SK-N-SH treated with all-trans-retinoic acid at 6 μM for 48 hours (cell line): ENCODE data around the gene FAM89A.

ENCODE experiments used
- ATAC-seq: fragments of 200-7000 bp; cut with Tn5 transposase; 3 replicates; pipeline ENCODE4 v1.9.1; 2020; ENCODE audit warnings: mild to moderate bottlenecking, moderate library complexity
- ARNTL ChIP-seq: fragments of 450-650 bp; formaldehyde crosslinking; IDR thresholded peaks from 2 replicates; pipeline ENCODE4 v1.5.0; 2020; ENCODE audit warnings: low read depth, mild to moderate bottlenecking, moderate library complexity, borderline replicate concordance
- BACH2 ChIP-seq: fragments of 250-450 bp; sonication (Bioruptor Pico); IDR thresholded peaks from 2 replicates; pipeline ENCODE4 v1.9.0; 2021; ENCODE audit warnings: mild to moderate bottlenecking, borderline replicate concordance
- ESRRG ChIP-seq: fragments of 250-450 bp; sonication (Bioruptor Pico); IDR thresholded peaks from 2 replicates; pipeline ENCODE4 v1.6.1; 2021; ENCODE audit warnings: mild to moderate bottlenecking
- GLIS3 ChIP-seq: fragments of 250-450 bp; sonication (Bioruptor Pico); IDR thresholded peaks from 2 replicates; pipeline ENCODE4 v1.5.0; 2020; ENCODE audit warnings: mild to moderate bottlenecking, moderate library complexity
- ISL1 ChIP-seq: fragments of 250-450 bp; sonication (Bioruptor Pico); IDR thresholded peaks from 2 replicates; pipeline ENCODE4 v2.1.2; 2022; ENCODE audit warnings: mild to moderate bottlenecking, moderate library complexity
- OSR1 ChIP-seq: fragments of 250-450 bp; sonication (Bioruptor Pico); IDR thresholded peaks from 2 replicates; pipeline ENCODE4 v1.8.0; 2022; ENCODE audit warnings: moderate library complexity, mild to moderate bottlenecking, inconsistent platforms
- PPARA ChIP-seq: fragments of 250-450 bp; sonication (Bioruptor Pico); IDR thresholded peaks from 2 replicates; pipeline ENCODE4 v1.5.0; 2020; ENCODE audit warnings: mild to moderate bottlenecking, borderline replicate concordance
- RARB ChIP-seq: fragments of 250-450 bp; sonication (Bioruptor Pico); IDR thresholded peaks from 2 replicates; pipeline ENCODE4 v1.8.0; 2021; ENCODE audit warnings: mild to moderate bottlenecking, moderate library complexity
- TOX ChIP-seq: fragments of 250-450 bp; sonication (Bioruptor Pico); IDR thresholded peaks from 2 replicates; pipeline ENCODE4 v1.8.0; 2021; ENCODE audit warnings: mild to moderate bottlenecking, moderate library complexity, borderline replicate concordance
- ZFP3 ChIP-seq: fragments of 250-450 bp; sonication (Bioruptor Pico); IDR thresholded peaks from 2 replicates; pipeline ENCODE4 v1.5.0; 2020; ENCODE audit warnings: mild to moderate bottlenecking, moderate library complexity
- ZFP30 ChIP-seq: fragments of 450-650 bp; formaldehyde crosslinking; IDR thresholded peaks from 2 replicates; pipeline ENCODE4 v1.5.0; 2022; ENCODE audit warnings: mild to moderate bottlenecking, moderate library complexity
- ZNF565 ChIP-seq: fragments of 450-650 bp; formaldehyde crosslinking; conservative IDR thresholded peaks from 2 replicates; pipeline ENCODE4 v1.5.0; 2020; ENCODE audit warnings: low read depth, mild to moderate bottlenecking, moderate library complexity
- ZNF70 ChIP-seq: fragments of 450-650 bp; formaldehyde crosslinking; IDR thresholded peaks from 2 replicates; pipeline ENCODE4 v1.5.0; 2020; ENCODE audit warnings: mild to moderate bottlenecking, moderate library complexity
- ZNF8 ChIP-seq: fragments of 450-650 bp; formaldehyde crosslinking; IDR thresholded peaks from 2 replicates; pipeline ENCODE4 v1.5.0; 2020; ENCODE audit warnings: mild to moderate bottlenecking, moderate library complexity
- TF ChIP-seq, protein P1 (sequence below): fragments of 250-450 bp; sonication (Bioruptor Pico); IDR thresholded peaks from 2 replicates; pipeline ENCODE4 v1.5.1; 2020; ENCODE audit warnings: low read depth, mild to moderate bottlenecking, moderate library complexity
- TF ChIP-seq, protein P2 (sequence below): fragments of 250-450 bp; sonication (Bioruptor Pico); IDR thresholded peaks from 2 replicates; pipeline ENCODE4 v1.8.0; 2021; ENCODE audit warnings: low read depth, mild to moderate bottlenecking, moderate library complexity, borderline replicate concordance
- TF ChIP-seq, protein P3 (sequence below): fragments of 250-450 bp; sonication (Bioruptor Pico); IDR thresholded peaks from 2 replicates; pipeline ENCODE4 v1.5.0; 2020; ENCODE audit warnings: mild to moderate bottlenecking, moderate library complexity
- TF ChIP-seq, protein P4 (sequence below): fragments of 250-450 bp; sonication (Bioruptor Pico); IDR thresholded peaks from 2 replicates; pipeline ENCODE4 v1.8.0; 2020; ENCODE audit warnings: mild to moderate bottlenecking, moderate library complexity, borderline replicate concordance

The FAM89A gene

DNA sequence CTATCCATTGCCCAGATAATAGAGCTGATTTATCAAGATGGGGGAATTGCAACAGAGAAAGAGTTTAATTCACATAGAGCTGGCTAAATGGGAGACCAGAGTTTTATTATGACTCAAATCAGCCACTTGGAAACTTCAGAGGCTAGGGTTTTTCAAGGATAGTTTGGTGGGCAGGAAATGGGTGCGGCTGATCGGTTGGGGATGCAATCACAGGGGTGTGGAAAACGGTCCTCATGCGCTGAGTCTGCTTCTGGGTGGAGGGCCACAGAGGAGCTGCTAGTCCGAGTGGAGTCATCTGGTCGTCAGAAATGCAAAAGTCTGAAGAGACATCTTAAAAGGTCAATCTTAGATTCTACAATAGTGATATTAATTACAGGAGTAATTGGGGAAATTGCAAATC is 32.0 kb upstream of the FAM89A start (continued):
- TF ChIP-seq, protein P1, sequence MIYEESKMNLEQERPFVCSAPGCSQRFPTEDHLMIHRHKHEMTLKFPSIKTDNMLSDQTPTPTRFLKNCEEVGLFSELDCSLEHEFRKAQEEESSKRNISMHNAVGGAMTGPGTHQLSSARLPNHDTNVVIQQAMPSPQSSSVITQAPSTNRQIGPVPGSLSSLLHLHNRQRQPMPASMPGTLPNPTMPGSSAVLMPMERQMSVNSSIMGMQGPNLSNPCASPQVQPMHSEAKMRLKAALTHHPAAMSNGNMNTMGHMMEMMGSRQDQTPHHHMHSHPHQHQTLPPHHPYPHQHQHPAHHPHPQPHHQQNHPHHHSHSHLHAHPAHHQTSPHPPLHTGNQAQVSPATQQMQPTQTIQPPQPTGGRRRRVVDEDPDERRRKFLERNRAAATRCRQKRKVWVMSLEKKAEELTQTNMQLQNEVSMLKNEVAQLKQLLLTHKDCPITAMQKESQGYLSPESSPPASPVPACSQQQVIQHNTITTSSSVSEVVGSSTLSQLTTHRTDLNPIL (CRISPR knock-in tag), result no peak

DNA sequence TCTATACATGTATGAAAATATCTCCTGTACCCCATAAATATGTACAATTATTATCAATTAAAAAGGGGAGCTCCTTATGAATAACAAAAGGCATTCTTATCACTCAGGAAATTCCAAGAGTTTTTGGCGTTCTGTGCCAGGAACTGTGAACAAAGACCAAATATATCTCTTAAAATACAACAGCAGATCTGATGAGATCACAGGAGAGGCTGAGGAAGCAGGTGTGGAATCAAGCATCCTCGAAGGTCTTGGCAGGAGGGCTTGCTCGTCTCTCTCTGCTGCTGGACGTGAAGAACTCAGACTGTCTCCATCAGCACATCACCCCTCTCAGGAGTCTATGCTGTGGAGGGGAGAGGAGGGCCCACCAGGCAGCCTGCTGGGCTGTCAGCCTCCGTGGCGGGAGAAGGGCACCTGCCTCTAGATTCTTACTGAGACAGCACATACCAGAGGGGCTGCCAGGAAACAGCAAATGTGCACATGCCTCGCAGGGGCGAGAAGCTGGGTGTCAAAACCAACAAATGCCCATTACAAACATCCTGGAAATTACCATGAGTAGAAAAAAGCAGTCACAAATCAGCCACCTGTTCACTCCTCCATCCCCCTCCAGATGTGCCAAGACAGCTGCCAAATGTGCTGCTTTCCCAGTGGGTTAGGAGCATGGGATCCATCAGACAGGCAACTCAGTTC is 30.8 kb upstream of the FAM89A start:
- no peak for TF ChIP-seq PPARA

DNA sequence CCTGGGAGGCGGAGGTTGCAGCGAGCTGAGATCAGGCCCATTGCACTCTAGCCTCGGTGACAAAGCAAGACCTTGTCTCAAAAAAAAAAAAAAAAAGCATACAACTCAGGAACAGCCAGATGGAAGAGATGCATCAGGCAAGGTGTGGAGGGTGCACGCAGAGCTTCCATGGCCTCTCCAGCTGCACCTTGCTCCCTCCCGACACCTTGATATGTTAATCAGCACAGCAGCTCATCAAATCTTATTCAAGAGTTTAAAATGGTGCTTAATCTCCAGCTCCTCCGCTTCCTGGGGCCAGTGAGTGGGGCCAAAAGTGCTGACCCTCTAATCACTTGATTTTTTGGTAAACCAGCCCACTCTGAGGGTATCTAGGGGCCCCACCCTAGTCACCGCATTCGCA is 29.3 kb upstream of the FAM89A start:
- TF ChIP-seq ZNF70, result no peak
- no peak for TF ChIP-seq GLIS3 (CRISPR knock-in tag)
- no peak for TF ChIP-seq ESRRG (CRISPR knock-in tag)
- TF ChIP-seq OSR1 (CRISPR knock-in tag), result no peak
- TF ChIP-seq, protein P2, sequence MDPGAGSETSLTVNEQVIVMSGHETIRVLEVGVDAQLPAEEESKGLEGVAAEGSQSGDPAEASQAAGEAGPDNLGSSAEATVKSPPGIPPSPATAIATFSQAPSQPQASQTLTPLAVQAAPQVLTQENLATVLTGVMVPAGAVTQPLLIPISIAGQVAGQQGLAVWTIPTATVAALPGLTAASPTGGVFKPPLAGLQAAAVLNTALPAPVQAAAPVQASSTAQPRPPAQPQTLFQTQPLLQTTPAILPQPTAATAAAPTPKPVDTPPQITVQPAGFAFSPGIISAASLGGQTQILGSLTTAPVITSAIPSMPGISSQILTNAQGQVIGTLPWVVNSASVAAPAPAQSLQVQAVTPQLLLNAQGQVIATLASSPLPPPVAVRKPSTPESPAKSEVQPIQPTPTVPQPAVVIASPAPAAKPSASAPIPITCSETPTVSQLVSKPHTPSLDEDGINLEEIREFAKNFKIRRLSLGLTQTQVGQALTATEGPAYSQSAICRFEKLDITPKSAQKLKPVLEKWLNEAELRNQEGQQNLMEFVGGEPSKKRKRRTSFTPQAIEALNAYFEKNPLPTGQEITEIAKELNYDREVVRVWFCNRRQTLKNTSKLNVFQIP (CRISPR knock-in tag), result no peak
- TF ChIP-seq, protein P1 (CRISPR knock-in tag), result no peak
- no peak for TF ChIP-seq ZNF8 (CRISPR knock-in tag)
- TF ChIP-seq ZNF565, result no peak
- no peak for TF ChIP-seq RARB
- TF ChIP-seq, protein P3, sequence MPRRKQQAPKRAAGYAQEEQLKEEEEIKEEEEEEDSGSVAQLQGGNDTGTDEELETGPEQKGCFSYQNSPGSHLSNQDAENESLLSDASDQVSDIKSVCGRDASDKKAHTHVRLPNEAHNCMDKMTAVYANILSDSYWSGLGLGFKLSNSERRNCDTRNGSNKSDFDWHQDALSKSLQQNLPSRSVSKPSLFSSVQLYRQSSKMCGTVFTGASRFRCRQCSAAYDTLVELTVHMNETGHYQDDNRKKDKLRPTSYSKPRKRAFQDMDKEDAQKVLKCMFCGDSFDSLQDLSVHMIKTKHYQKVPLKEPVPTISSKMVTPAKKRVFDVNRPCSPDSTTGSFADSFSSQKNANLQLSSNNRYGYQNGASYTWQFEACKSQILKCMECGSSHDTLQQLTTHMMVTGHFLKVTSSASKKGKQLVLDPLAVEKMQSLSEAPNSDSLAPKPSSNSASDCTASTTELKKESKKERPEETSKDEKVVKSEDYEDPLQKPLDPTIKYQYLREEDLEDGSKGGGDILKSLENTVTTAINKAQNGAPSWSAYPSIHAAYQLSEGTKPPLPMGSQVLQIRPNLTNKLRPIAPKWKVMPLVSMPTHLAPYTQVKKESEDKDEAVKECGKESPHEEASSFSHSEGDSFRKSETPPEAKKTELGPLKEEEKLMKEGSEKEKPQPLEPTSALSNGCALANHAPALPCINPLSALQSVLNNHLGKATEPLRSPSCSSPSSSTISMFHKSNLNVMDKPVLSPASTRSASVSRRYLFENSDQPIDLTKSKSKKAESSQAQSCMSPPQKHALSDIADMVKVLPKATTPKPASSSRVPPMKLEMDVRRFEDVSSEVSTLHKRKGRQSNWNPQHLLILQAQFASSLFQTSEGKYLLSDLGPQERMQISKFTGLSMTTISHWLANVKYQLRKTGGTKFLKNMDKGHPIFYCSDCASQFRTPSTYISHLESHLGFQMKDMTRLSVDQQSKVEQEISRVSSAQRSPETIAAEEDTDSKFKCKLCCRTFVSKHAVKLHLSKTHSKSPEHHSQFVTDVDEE, result no peak
- TF ChIP-seq, all 23 proteins: peak for 0
- ATAC-seq, result no peak

More for the DNA sequence above, 30.8 kb upstream of the FAM89A start:
- no peak for ATAC-seq

DNA sequence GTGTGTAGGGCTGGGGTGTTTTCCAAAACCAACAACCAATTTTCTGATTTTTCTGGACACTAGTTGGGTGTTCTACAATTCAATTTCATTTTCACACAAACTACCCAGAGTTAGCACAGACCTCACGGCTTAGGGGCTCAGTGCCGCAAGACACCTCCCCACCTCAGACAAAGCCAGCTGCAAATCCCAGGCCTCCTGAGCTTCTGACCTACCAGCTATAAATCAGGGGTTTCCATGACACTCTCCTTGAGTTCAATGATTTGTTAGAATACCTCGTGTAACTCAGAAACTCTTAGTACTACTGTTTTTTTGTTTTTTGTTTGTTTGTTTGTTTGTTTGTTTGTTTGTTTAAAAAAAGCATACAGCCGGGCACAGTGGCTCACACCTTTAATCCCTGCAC is 28.7 kb upstream of the FAM89A start:
- TF ChIP-seq ZFP30 (CRISPR knock-in tag) (no peak), ARNTL (CRISPR knock-in tag) (no peak), ZFP3 (CRISPR knock-in tag) (no peak), TOX (CRISPR knock-in tag) (no peak), PPARA (no peak), ZNF565 (no peak), BACH2 (CRISPR knock-in tag) (no peak), ESRRG (CRISPR knock-in tag) (no peak), OSR1 (CRISPR knock-in tag) (no peak), ISL1 (CRISPR knock-in tag) (no peak)
- TF ChIP-seq, protein P2 (CRISPR knock-in tag), result no peak
- TF ChIP-seq, protein P4, sequence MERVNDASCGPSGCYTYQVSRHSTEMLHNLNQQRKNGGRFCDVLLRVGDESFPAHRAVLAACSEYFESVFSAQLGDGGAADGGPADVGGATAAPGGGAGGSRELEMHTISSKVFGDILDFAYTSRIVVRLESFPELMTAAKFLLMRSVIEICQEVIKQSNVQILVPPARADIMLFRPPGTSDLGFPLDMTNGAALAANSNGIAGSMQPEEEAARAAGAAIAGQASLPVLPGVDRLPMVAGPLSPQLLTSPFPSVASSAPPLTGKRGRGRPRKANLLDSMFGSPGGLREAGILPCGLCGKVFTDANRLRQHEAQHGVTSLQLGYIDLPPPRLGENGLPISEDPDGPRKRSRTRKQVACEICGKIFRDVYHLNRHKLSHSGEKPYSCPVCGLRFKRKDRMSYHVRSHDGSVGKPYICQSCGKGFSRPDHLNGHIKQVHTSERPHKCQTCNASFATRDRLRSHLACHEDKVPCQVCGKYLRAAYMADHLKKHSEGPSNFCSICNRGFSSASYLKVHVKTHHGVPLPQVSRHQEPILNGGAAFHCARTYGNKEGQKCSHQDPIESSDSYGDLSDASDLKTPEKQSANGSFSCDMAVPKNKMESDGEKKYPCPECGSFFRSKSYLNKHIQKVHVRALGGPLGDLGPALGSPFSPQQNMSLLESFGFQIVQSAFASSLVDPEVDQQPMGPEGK (CRISPR knock-in tag), result no peak
- ATAC-seq, result no peak
